HG03342 (cell line): ENCODE measurements around the gene CELF4.

Experiments used
- ATAC-seq: cut with Tn5 transposase; IDR thresholded peaks from one replicate; pipeline ENCODE4 v1.9.1; 2021; ENCODE audit warnings: mild to moderate bottlenecking, moderate library complexity; ENCODE audit not compliant: unreplicated experiment

CELF4 gene

DNA sequence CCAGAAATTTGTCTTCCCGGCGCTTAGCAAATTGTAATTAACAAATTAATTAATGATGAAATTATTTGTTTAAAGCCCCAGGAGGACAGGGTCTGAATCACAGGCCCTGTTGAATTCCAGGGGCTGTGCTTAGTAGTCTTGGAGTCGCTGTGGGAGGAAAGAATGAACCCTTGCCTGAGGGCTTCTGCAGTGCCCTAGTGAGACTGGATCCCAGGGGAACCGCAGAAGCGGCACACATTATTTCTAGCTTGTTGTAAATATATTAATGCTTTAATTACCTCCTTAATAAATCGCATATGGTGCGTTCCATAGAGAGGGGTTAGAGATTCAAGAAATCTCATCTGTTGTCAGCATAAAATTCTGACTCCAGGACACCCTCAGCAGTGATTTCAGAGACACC is 235.4 kb downstream of the CELF4 start:
- no peak for ATAC-seq

DNA sequence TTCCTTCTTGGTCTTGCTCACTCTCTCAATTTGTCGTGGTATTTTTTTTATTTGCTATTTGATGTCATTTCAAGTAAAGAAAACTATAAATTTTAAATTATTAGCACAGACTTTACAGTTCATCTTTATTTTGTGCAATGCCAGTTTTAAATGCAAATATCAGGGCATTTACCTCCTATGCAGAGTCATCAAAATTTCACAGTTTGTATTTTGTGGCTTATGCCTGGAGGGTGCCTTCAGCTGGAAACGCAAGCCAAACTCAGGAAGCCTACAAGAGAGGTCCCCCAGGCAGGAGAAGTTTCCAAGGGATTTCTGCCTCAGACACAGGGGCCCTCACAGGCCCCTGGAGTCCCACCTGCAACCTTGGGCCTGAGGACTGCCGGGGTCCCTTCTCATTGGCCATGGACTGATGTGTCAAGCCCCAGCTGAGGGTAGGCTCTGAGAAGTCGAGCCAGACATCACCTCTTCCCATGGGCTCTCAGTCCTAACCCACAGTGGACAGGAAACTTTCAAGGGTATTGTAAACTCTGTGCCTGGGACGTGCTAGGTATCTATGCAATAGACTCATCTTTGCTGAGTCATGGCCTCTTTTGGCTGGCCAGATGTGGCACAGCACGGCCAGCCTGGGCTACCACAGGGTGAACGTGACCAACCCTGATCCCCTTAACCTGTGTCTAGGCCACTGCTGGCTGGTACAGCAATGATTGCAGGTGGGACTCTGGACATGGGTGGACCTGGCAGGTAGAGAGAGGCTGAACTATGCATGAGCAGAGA is 236.5 kb downstream of the CELF4 start:
- no peak for ATAC-seq

DNA sequence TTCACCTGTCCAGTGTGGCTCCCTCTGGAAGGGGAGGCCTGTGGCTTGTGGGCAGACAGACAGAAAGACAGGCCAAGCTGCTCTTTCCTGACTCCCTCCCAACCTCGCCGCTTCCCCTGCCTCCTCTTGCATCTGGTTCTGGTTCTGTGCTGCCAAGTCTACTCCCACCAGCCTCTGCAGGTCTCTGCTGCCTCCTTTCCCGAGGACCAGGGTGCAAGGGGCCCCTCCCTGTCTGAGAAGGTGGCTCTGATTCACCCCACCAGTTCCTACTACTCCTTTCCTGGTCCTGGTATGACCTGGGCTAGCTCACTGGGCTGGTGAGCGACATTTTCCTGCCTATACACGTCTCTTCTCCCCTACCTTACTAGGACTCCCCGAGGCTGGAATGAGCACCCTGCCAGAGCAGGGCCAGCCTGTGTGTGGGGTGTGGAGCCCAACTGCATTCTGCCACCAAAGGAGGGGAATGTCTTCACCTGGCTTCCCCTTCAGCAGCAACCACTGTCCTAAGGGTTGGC is 238.5 kb downstream of the CELF4 start:
- ATAC-seq, result no peak

DNA sequence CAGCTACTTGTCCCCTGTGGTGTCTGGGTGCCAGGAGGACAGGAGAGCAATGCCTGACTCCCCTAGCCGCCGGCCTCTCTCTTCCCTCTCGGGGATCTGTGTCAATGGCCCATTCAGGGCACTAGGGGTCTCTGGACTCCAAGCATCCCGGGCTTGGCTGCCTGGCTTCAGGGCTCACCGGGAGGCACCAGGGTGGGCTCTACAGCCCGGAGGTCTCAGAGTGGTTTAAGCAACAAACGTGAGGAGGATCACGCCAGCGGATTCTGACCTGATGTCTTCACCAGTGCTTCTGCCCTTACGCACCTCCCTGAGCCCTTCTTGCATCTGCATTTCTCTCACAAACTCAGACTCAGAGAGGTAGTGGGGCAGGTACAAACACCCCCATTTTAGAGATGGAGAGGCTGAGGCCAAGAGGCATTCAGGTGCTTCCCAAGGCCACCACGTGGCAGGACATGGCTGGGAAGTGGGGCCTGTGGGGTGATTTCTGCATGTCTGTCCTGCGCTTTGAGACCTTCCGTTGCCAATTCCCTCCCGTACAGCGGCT is 243.0 kb downstream of the CELF4 start:
- no peak for ATAC-seq

- no peak for ATAC-seq
Measured at GRCh38 chr18:37321582-37322491, 243.8 kb downstream of the CELF4 start.

DNA sequence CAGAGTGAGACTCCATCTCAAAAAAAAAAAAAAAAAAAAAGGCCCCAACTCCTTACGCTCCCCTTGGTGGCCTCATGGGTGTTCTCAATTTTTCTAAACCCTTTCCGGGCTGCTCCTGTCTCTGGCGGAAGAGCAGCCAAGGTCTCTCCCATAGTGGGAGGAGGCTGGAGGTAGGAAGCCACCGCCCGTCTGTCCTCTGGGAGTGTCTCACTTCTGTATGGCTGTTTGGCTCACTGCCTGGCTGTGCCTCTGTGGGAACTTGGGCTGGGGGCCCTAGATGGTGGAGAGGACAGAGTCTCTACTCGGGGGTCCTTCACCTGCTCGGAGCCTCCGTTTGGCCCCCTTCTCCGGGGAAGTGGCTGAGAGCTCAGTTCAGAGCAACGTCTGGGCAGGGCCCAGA is 245.3 kb downstream of the CELF4 start:
- no peak for ATAC-seq

- ATAC-seq, result no peak
Measured at GRCh38 chr18:37318360-37319355, 246.9 kb downstream of the CELF4 start.

- no peak for ATAC-seq
Measured at GRCh38 chr18:37317486-37317885, 248.1 kb downstream of the CELF4 start.

DNA sequence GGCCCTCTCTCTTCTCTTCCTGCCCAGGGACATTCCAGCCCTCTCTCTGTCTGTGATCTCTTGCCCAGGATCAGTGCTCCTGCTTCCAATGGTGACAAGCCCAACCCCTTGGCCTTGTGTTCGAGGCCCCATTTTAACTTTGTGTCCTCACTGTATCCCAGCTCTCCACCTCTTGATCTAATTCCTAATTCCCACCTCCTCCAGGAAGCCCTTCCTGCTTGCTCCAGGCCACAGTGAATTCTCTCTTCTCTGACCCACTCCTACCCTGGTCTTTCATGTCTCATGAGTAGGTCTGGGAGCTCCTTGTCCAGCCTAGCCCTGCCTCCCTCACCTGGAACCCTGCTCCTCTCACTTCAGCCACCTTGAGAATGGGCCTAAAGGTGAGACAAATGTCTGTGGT is 249.1 kb downstream of the CELF4 start:
- no peak for ATAC-seq

GRCh38 chr18:37315935-37316334 is 249.7 kb downstream of the CELF4 start:
- no peak for ATAC-seq

DNA sequence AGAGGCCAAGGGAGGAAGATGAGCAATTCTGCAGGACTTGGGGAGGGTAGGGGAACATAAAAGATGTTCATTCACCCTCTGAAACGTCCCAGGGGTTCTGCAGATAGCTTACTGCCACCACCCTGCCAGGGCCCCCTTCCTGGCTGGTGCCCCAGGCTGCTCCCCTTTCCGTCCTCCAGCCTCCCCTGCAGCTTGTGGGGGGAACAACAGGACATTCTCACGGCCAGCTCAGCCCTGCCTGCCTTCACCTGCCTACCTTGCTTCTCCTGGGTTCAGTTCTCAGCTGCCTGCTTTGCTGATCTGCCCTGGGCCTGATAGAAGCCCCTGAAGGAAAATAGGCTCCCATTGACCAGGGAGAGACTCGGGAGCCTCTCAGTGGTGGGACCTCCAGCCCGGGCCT is 251.1 kb downstream of the CELF4 start:
- ATAC-seq, result no peak

GRCh38 chr18:37313624-37314023 is 252.0 kb downstream of the CELF4 start:
- ATAC-seq, result no peak

DNA sequence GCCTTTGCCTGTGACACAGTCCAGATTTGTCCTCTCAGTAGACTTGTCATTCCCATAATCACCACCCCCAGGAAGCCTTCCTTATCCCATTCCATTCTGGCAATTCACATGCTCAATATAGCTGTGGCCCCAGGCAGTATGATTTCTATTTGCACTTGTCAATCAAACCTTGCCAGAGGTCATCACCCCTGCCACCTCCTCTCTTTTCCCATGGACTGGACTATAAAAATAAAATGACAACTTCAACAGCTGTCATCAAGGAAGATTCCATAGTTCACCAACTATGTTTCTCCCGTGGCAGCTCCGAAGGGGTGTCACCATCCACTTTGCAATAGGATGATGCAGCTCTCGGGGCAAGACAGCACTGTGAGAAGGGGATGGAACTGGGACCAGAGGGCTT is 255.7 kb downstream of the CELF4 start:
- ATAC-seq, result no peak

DNA sequence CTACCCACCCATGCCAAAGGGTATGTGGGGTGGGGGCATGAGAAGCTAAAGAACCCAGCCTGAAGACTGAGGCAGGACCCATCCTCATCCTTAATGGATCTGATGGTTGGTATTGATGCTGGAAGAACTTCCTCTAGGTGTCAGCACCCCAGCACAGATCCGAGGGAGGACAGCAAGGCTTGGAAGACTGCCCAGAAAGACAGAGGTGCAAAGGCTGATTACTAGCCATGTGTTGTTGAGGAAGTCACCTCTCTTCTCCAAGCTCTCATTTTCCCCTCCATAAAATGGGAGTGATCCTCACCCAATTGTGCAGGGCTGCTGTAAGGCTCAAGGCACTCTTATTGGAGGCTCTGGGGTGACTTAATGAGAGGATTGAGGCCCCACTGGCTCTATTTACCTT is 256.5 kb downstream of the CELF4 start:
- ATAC-seq, result no peak

DNA sequence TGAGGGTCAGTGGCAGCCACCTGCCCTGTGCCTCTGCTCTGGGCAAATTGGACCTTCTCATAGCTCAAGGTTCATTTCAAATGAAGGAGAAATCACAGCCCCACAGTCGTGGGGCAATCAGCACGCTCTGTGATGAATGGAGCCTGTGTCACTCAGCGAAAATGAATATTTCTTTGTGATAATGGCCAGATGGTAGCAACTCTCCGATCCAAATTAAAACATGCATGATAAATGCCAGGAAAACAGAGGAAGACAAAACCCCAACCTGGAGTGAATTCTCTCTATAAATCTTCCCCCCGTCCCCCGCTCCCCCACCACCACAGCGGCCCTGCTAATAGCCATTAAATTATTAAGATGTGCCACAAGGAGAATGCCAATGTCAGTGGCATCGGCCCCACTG is 258.4 kb downstream of the CELF4 start:
- no peak for ATAC-seq

DNA sequence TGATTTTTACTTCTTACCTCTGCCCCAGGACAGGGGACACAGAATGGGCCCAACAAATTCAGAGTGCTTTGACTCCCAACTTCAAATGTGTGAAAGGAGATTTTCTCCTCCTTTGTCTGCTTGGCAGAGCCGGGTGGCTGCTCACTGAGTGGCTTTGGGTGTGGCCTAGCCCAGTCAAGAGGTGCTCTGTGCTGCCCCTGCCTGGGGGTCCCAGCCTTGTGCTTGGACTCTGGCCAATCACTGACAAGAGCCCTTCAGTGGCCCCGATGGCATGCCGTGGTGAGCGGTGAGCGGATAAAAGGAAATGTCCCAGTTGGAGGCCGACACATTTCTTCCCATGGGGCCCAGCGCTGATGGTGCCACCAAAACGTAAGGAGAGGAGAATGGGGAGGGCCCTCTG is 259.2 kb downstream of the CELF4 start:
- ATAC-seq, result no peak

DNA sequence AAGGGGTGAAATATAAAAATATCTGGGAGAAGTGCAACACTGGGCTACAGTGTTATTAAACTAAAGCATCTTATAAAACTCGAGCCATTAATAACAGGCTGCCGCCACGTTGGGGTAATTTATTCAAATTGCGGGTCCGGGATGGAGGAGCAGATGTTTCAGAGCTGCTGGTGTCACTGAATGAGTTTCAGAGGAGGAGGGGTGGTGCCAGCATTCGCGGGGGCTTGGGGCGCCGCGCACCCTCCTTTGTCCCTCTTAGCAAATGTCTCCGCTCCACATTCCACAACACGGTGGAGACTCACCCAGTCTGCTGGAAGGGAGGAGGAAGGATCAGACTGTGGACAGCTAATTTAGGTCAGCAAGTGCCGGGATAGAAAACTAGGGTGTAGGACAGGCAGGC is 260.5 kb downstream of the CELF4 start:
- no peak for ATAC-seq

- ATAC-seq, result no peak
Measured at GRCh38 chr18:37304012-37304680, 261.5 kb downstream of the CELF4 start.

DNA sequence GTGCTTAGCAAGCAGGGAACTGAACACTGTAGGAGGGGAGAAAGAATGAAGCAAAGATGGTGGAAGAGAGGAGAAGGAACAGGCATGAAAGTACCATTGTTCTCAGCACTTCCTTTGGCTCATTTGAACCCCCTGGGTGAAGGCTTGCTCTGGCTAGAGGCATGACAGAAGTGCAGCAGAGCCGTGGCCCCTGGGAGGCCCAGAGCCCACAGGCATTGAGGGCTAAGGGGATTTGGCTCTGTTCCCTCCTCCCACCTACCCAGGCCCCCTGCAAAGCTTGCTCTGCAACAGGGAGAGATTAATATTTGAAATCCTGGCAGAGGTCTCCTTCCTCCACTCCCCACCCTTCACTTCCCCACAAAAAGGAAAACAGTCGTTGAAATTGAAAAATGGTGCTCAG is 262.6 kb downstream of the CELF4 start:
- no peak for ATAC-seq

DNA sequence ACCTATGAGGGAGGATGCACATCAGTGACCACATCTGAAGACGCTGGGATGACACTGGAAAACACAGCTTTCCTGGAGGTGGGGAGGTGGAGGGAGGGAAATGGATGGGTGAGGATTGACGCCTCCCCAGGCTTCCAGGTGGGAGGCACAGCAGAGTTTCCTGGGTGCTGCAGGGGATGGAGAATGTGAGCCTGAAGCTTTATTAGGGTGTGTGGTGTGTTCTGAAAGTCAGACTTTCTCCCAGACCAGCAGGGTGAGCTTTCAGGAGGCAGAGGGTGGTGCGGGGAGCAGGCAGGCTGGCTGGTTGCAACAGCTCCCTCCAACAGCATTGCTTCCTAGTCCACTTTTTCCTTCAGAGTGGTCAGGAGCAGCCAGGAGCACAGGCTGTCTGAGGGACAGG is 263.1 kb downstream of the CELF4 start:
- no peak for ATAC-seq
